Transverse colon (tissue), 3 donors: ENCODE data around the gene ETV4.

Experiments
- CTCF ChIP-seq, 5 experiments: fragments of 200-600 bp in 3 of 5; fragments of 450-650 bp in 2 of 5; sonication (generic) in 3 of 5; IDR thresholded peaks; 1 replicate in 2 of 5; 2 replicates in 3 of 5; pipeline ENCODE4 v1.5.1; 2016 to 2017; ENCODE audit warnings: antibody characterized with exemption in 5 of 5, inconsistent platforms in 3 of 5, mild to moderate bottlenecking in 2 of 5, moderate library complexity in 1 of 5
- POLR2A ChIP-seq: fragments of 450-650 bp; IDR thresholded peaks from one replicate; pipeline ENCODE4 v1.6.1; 2016; ENCODE audit warnings: antibody characterized with exemption, mild to moderate bottlenecking, moderate library complexity

GRCh38 chr17:43490621-43491020 is 55.5 kb downstream of the ETV4 start:
- TF ChIP-seq CTCF (IDR thresholded peaks at IDR 0.05) (no peak), POLR2A (no peak)
